GM18502 (cell line): ENCODE results near the gene PCDHA9.
"Not testable (repeated sequence)": the region's sequence is repeated elsewhere in the genome, so short reads cannot be mapped to it uniquely, and the experiment has no call there.

ENCODE experiments used
- ATAC-seq: cut with Tn5 transposase; IDR thresholded peaks from one replicate; pipeline ENCODE4 v1.9.1; 2021; ENCODE audit warnings: mild to moderate bottlenecking; ENCODE audit not compliant: unreplicated experiment, poor library complexity

The PCDHA9 gene

GRCh38 chr5:140848139-140849102 lies at the start of gene PCDHA9:
TSS of gene PCDHA9 (plus strand) at chr5:140848382. CDS start at chr5:140848496, 114 bp downstream.
- ATAC-seq, result not testable (repeated sequence)

- ATAC-seq, result no peak
Observed at GRCh38 chr5:140800816-140801493, 47.2 kb upstream of the PCDHA9 start, which contains the start of gene PCDHA3. TSS of gene PCDHA3 (plus strand) at chr5:140801057.

GRCh38 chr5:140801494-140801841 lies 46.7 kb upstream of the PCDHA9 start:
- ATAC-seq, result no peak

- ATAC-seq, result not testable (repeated sequence)
Observed at GRCh38 chr5:140802381-140802780, 45.8 kb upstream of the PCDHA9 start.

GRCh38 chr5:140802781-140803271 lies 45.4 kb upstream of the PCDHA9 start:
- ATAC-seq, result no peak

- no peak for ATAC-seq
Observed at GRCh38 chr5:140806834-140807775, 41.1 kb upstream of the PCDHA9 start, which contains the start of gene PCDHA4. TSS of gene PCDHA4 (plus strand) at chr5:140807068.

GRCh38 chr5:140808241-140808888 lies 39.8 kb upstream of the PCDHA9 start:
- not testable (repeated sequence) for ATAC-seq

- no peak for ATAC-seq
Observed at GRCh38 chr5:140808889-140809291, 39.3 kb upstream of the PCDHA9 start.

- ATAC-seq, result no peak
Observed at GRCh38 chr5:140821375-140822280, 26.6 kb upstream of the PCDHA9 start, which contains the start of gene PCDHA5. TSS of gene PCDHA5 (plus strand) at chr5:140821613.

- ATAC-seq, result no peak
Observed at GRCh38 chr5:140822281-140822629, 25.9 kb upstream of the PCDHA9 start.

- not testable (repeated sequence) for ATAC-seq
Observed at GRCh38 chr5:140822969-140823368, 25.2 kb upstream of the PCDHA9 start.

GRCh38 chr5:140823475-140823874 lies 24.7 kb upstream of the PCDHA9 start:
- ATAC-seq, result no peak

- no peak for ATAC-seq
Observed at GRCh38 chr5:140827704-140828361, 20.3 kb upstream of the PCDHA9 start, which contains the start of gene PCDHA6. TSS of gene PCDHA6 (plus strand) at chr5:140827960. CDS start at chr5:140828092, 132 bp downstream.

GRCh38 chr5:140828362-140828737 lies 19.8 kb upstream of the PCDHA9 start:
- ATAC-seq, result no peak

- ATAC-seq, result not testable (repeated sequence)
Observed at GRCh38 chr5:140829511-140830501, 18.4 kb upstream of the PCDHA9 start.

- no peak for ATAC-seq
Observed at GRCh38 chr5:140833993-140834392, 14.2 kb upstream of the PCDHA9 start, which contains the start of gene PCDHA7. TSS of gene PCDHA7 (plus strand) at chr5:140834269. CDS start at chr5:140834384, 115 bp downstream.
